ENCODE data around the gene NADK2.

Gene NADK2

GRCh38 chr5:36177715-36178523, 63.8 kb downstream of the NADK2 start:
- no peak overlapping the region for H3K4me3 ChIP-seq (replicated peaks in 1 of 2; ENCODE audit: low read depth in 2 of 2, low read length in 2 of 2)
- DNase-seq (ENCODE audit: low read depth in 2 of 2): peak; percentile 67 to 79
- peak; percentile 48 for TF ChIP-seq CTCF (IDR thresholded peaks at IDR 0.05; ENCODE audit: low read depth, low read length)

DNA sequence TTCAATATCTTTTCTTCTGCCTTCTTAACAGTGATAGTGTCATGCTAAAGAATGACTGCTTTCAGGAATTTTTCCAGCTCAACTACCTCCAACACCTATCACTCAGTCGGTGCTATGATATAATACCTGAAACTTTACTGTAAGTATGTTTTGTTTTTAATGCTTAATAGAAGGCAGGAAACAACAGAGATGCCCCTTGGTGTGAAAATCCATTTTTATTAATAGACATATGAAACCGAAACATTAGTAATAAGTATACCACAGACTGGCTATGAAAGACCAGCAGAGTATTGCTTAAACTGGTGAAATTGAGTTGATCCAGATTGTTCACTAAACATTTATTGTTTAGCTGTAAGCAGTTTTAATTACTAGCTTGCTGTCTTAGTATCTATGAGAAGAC, 64.6 kb downstream of the NADK2 start:
- no peak overlapping the region for H3K4me3 ChIP-seq (replicated peaks in 1 of 2; ENCODE audit: low read depth in 2 of 2, low read length in 2 of 2)
- TF ChIP-seq CTCF (IDR thresholded peaks at IDR 0.05; ENCODE audit: low read depth, low read length): no peak
- DNase-seq (ENCODE audit: low read depth in 2 of 2): no peak

GRCh38 chr5:36175043-36175442, 66.7 kb downstream of the NADK2 start:
- TF ChIP-seq CTCF (IDR thresholded peaks at IDR 0.05; ENCODE audit: low read depth, low read length): no peak
- no peak for DNase-seq (ENCODE audit: low read depth in 2 of 2)
- H3K4me3 ChIP-seq (replicated peaks in 1 of 2; ENCODE audit: low read depth in 2 of 2, low read length in 2 of 2): no peak overlapping the region

DNA sequence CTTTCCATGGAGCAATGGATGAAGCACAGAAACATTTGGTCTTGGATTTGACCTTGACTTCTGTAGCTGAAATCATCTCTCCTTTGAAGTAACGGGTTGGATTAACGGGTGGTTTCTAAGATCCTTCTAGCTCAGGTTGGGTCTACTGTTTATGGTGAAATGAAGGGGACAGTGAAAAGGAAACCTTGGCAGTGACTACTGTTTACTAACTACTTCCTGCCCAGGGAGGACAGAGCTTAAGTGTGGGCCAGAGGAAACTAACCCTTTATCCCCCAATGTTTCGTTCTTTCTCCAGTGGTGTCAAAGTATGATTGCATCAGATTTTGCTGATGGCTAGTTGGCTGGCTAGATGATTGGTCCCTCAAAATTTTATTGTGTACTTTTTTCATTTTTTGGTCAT, 67.6 kb downstream of the NADK2 start:
- no peak for DNase-seq (ENCODE audit: low read depth in 2 of 2)
- no peak overlapping the region for H3K4me3 ChIP-seq (replicated peaks in 1 of 2; ENCODE audit: low read depth in 2 of 2, low read length in 2 of 2)
- no peak for TF ChIP-seq CTCF (IDR thresholded peaks at IDR 0.05; ENCODE audit: low read depth, low read length)

DNA sequence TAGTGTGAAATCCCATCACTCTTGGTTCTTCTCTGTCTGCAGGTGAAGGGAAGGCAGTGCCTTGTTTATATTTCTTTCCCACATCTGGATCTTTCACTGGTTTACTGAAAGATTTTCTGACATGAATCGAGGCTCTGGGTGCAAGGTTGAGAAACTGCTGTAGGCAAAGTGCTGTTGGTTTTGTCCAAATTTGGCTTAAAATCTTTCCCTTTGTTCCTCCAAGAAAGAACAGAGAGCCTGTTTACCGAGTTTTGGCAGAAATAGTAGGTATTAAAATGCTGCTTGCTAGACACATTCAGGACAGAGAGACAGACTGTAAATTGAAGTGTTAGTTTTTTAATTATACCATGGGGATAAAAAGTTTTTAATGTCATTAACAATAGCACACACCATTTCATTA, 68.3 kb downstream of the NADK2 start:
- H3K4me3 ChIP-seq (replicated peaks in 1 of 2; ENCODE audit: low read depth in 2 of 2, low read length in 2 of 2): no peak overlapping the region
- no peak for TF ChIP-seq CTCF (IDR thresholded peaks at IDR 0.05; ENCODE audit: low read depth, low read length)
- DNase-seq (ENCODE audit: low read depth in 2 of 2): no peak

GRCh38 chr5:36172599-36172998, 69.1 kb downstream of the NADK2 start:
- DNase-seq (ENCODE audit: low read depth in 2 of 2): no peak
- no peak overlapping the region for H3K4me3 ChIP-seq (replicated peaks in 1 of 2; ENCODE audit: low read depth in 2 of 2, low read length in 2 of 2)
- no peak for TF ChIP-seq CTCF (IDR thresholded peaks at IDR 0.05; ENCODE audit: low read depth, low read length)
